Measurements from ENCODE around the gene MFAP4.

MFAP4 gene

GRCh38 chr17:19377602-19378415 is 9.2 kb downstream of the MFAP4 start (continued):
- TF ChIP-seq ZSCAN18 (tag by site-specific recombination; IDR thresholded peaks at IDR 0.05) (no peak), ZNF555 (tag by site-specific recombination; conservative IDR thresholded peaks at IDR 0.05) (no peak), BCL6B (tag by site-specific recombination; IDR thresholded peaks at IDR 0.05) (no peak), GLI4 (tag by site-specific recombination; IDR thresholded peaks at IDR 0.05) (no peak), ZFHX2 (tag by site-specific recombination; conservative IDR thresholded peaks at IDR 0.05) (no peak), ZNF670 (tag by site-specific recombination; IDR thresholded peaks at IDR 0.05; ENCODE audit: low read depth) (no peak), ZNF560 (tag by site-specific recombination; IDR thresholded peaks at IDR 0.05; ENCODE audit: borderline replicate concordance) (no peak), ZBTB20 (tag by site-specific recombination; IDR thresholded peaks at IDR 0.05) (peak; percentile 36; the same call in 1 of the 2 replicates), ZNF398 (tag by site-specific recombination; IDR thresholded peaks at IDR 0.05) (no peak), ZNF138 (tag by site-specific recombination; IDR thresholded peaks at IDR 0.05; ENCODE audit: borderline replicate concordance) (no peak), ZNF449 (tag by site-specific recombination; IDR thresholded peaks at IDR 0.05) (peak; percentile 92), ZBTB6 (tag by site-specific recombination; IDR thresholded peaks at IDR 0.05) (peak; percentile 35; the same call in 1 of the 2 replicates), ZNF133 (tag by site-specific recombination; IDR thresholded peaks at IDR 0.05) (no peak), ZNF677 (tag by site-specific recombination; IDR thresholded peaks at IDR 0.05) (no peak), ZNF544 (tag by site-specific recombination; IDR thresholded peaks at IDR 0.05) (no peak), ZNF391 (tag by site-specific recombination; IDR thresholded peaks at IDR 0.05; ENCODE audit: borderline replicate concordance, low read depth) (no peak), ZNF548 (tag by site-specific recombination; IDR thresholded peaks at IDR 0.05) (no peak), ZNF37A (tag by site-specific recombination; IDR thresholded peaks at IDR 0.05) (no peak), MYNN (tag by site-specific recombination; IDR thresholded peaks at IDR 0.05; ENCODE audit: borderline replicate concordance) (no peak), ZNF830 (tag by site-specific recombination; IDR thresholded peaks at IDR 0.05; ENCODE audit: low read depth) (no peak), HOXA7 (CRISPR knock-in tag; IDR thresholded peaks at IDR 0.05; ENCODE audit: borderline replicate concordance) (no peak), ZNF23 (tag by site-specific recombination; IDR thresholded peaks at IDR 0.05; ENCODE audit: borderline replicate concordance) (no peak), SALL2 (tag by site-specific recombination; IDR thresholded peaks at IDR 0.05; ENCODE audit: borderline replicate concordance) (no peak), ZNF777 (tag by site-specific recombination; IDR thresholded peaks at IDR 0.05; ENCODE audit: borderline replicate concordance) (no peak), ZNF623 (tag by site-specific recombination; IDR thresholded peaks at IDR 0.05) (0 out of 2 replicates have a peak, but pooled peaks have one; percentile 11), ZNF701 (tag by site-specific recombination; IDR thresholded peaks at IDR 0.05) (no peak), ZNF660 (tag by site-specific recombination; IDR thresholded peaks at IDR 0.05) (peak; percentile 83), ZNF513 (tag by site-specific recombination; IDR thresholded peaks at IDR 0.05) (no peak), ZNF202 (tag by site-specific recombination; IDR thresholded peaks at IDR 0.05; ENCODE audit: borderline replicate concordance) (no peak), GLIS1 (tag by site-specific recombination; IDR thresholded peaks at IDR 0.05) (peak; percentile 75; the same call in 1 of the 2 replicates), ZNF558 (tag by site-specific recombination; IDR thresholded peaks at IDR 0.05) (no peak)
